Measurements from ENCODE around the gene DIP2C.
"Not testable (repeated sequence)": the region's sequence is repeated elsewhere in the genome, so short reads cannot be mapped to it uniquely, and the experiment has no call there.

DIP2C gene

DNA sequence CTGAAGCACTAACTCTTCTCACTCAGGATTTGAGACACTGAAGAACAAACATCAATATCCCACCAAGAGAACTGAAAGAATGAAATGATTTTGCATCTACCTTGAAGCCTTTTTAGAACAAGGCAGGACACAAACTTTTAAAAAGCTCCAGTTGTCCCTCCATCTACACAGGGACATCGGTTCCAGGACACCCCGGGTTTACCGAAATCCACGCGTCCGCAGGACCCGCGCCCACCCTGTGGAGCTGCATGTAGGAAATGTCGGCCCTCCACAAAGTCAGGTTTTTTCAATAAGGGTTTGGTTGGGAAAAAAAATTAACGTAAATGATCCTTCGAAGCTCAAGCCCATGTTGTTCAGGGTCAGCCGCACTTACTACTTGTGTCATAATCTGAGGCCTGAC lies 94.0 kb downstream of the DIP2C start:
- DNase-seq (ENCODE audit: low spot score), result no peak

DNA sequence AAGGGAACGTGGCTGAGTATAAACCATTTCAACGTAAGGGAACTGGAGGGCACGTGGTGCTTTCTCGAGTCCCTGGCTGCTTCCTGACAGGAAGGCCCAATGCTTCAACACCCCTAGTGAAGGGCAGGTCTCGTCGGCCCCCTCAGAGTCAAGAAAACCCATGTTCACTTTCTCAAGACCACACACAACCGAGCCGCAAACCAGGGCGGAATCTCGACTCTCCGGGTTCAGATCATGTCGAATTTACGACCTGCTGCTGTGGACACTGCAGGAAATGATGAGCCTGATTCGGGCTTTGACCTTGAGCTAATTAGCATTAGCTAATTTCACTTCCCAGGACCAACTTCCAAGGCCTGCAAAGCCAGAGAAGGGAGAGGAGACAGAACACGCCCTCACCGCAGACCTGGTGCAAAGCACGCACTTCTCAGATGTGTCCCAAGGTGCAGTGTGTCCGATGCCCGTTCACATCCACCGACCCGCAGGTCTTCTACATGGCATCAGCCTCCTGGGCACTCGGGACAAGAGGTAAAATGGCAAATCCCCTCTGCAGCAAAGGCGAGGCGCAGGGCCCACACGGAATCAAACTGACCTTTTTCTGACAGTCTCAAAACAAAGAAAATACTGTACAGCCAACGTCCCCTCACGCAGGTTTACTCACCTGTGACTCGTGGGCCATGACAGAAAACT lies 94.7 kb downstream of the DIP2C start:
- DNase-seq (ENCODE audit: low spot score), result no peak

DNA sequence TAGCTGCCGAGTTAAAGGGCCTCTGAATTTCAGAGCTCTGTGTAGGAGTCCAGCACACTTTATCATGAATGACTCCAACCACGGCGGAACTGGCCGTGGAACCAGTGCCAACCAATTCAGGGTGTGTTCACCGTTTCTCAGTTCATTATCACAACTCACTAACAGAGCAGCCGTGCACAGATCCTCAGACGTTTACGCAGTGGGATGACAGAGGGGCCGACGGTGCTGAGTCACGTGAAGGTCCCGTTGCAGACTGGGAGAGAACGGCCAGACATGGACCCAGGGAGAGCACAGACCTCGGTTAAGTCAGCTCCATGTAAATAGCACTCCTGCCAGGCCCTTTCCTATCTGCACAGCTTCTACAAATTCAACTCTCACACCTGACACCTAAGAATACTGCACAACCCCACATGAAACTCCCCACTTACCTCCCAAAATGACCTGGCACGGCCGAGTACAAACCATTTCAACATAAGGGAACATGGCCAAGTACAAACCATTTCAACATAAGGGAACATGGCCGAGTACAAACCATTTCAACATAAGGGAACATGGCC lies 95.5 kb downstream of the DIP2C start:
- no peak for DNase-seq (ENCODE audit: low spot score)

DNA sequence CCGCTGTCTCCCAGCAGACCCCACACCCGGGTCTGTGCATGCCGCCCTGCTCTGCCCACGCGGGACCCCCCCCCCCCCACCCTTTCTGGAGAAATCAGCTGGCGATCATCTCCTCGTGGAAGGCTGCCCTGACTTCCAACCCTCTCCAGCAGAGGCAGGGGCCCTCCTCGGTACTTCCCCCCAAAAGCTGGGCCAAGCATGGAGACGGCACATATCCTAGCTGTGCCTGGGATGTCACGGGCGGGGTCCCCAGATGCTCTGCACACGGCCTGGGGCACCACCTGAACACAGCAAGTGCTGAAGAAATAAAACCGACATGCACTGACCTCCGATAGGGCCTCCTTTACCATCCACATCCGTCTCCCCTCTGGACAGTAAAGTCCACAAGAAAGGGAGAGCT lies 96.0 kb downstream of the DIP2C start:
- DNase-seq (ENCODE audit: low spot score), result no peak

DNA sequence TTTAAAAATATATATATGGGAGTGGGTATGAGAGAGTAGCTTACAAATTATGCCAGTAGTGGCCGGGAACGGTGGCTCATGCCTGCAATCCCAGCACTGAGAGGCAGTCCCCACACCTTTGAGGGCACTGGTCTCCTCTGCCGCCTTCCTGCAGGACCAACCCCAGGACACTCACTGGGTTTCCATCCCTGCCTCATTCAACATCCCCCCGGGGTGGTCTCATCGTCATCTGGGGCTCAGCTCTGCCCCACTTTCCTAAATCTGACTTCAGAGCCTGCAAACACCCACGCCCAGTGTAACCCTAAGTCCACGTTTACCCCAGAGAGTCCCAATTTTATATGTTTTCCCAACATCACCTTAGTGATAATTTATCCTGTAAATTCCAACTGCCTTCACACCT lies 96.5 kb downstream of the DIP2C start:
- DNase-seq (ENCODE audit: low spot score), result no peak

DNA sequence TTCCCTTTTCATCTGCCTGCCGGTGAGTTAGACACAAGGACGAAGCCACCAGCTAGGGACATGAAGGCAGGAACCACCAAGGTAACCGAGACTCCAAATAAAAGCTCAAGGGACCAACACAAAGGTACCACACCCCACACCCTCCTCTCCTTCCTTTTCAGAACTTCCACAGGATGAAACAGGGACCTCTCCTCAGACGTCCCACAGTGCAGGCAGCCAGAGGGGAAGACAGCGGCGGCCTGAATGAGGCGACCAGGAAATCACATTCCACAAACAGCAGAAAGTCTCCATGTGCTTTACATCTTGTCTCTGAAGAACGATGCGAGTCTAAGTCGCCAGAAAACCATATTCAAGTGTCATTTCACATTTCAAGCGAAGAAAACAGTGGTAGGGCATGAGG lies 97.8 kb downstream of the DIP2C start:
- DNase-seq (ENCODE audit: low spot score), result no peak

DNA sequence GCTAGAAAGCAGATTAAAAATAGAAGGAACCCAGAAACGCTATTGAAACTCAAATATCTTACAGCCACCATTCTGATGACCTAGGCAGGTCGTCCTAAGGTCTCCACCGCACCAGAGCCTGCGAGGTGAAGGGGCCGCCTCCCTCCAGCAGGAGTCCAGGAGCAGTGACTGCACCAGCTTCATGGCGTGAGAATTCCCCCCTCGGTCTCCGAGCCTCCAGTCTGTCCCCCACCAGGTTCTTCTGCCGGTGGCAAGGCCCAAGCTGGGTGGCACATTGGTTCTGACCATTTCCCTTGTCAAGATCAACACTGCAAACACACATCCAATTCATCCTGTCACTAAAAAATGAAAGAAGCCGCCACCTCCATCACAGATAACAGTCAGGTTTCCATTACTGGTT lies 98.7 kb downstream of the DIP2C start:
- DNase-seq (ENCODE audit: low spot score), result no peak

DNA sequence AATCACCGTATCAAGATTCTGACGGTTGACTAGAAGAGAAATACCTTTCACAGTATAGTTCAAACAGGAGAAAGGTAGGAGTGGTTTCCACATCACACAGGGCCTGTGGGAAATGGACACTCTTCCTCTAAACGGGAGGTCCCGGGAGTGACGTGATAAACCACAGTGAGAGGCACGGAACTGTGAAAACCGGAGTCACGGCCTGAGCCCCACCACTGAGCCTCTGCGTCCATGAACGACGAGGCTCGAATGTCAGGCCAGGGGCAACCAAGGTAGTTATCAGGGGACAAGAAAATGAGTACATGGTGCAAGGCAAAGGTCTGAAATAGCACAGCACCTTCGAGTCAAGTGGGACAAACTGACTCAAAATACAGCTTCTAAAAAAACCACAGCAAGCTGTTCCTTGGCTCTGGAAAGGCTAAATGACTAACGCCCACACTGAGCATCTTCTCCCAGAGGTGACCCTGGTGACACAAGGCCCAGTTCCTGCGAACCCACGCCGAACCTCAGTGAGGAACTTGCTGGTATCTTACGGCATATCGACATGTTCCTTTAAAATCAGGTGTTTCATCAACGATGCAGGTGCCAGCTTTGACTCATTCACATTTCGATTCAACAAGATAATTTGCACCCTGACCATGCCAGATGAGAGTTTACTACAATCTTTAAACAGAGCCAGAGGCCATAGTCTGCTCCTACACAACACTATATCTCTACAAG lies 99.3 kb downstream of the DIP2C start:
- DNase-seq (ENCODE audit: low spot score), result no peak

DNA sequence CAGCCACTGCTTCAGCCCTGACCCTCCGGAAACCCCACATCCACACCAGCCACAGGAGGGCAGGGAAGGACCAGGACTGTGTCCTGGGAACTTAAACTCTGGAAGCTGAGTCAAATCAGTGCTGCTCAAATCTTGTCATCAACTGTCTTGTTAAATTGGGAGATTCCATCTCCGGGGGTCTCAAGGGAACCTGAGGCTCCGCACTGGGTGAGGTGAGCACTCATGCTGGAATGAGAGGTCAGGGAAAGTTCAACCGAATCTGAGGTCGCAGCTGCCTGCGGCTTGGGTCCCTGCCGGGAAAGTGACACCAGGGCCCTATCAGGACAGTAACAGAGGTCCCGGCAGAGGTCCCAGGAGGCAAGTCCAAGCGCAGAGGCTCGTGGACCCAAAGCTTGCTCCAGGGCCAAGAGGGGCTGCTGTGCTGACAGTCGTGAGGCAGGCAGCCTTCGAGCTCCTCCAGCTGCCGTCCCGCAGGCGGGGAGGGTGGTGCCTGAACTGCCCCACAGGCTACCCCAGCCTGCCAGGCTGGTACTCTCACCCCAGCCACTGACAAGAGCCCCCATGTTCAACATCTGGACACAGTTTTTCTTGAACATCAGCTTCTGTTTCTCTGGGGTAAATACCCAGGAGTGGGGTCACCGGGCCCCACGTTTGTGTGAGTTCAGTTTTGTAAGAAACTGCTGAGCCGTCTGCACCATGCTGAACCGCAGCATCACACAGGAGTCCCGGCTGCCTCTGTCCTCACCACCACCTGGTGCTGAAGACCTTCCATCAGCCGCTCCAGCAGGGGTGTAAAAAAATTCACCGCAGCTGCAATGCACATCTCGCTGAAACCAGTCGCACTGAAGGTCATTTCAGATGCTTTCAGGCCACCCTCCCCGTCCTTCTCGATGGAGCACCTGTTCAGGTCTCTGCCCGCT lies 101.0 kb downstream of the DIP2C start:
- no peak for DNase-seq (ENCODE audit: low spot score)

DNA sequence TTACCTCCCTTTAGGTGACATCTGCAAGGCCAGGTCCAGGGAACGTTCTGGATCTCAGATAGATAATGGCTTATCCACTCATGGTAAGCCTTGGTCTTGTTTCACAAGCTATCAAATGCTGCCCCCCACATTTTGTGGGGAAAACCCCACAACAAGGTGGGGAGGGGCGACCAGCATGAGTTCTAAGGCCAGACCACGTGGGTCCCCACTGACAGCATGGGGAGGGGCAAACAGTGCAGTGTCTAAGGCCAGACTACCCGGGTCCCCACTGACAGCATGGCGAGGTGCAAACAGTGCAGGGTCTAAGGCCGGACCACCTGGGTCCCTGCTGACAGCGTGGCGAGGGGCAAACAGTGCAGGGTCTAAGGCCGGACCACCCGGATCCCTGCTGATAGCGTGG lies 102.8 kb downstream of the DIP2C start:
- DNase-seq (ENCODE audit: low spot score), result no peak

DNA sequence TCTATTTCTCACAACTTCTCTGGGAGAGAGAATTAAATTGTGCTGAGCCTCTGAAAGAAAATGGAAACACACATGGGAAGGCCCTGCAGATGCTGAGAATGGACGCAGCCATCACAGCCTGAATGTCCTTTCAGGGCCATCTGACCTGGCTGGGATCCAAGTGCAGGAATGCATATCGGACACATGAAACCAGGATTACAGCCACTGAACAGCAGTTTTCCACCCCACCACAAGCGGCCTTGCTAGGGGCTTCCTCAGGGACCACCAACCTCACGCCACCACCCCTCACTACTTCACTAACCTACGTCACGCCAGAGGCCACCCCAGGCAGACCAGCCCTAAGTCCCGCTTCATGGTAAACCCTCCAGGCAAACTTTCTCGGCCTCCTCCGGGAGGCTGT lies 103.3 kb downstream of the DIP2C start:
- DNase-seq (ENCODE audit: low spot score), result no peak

DNA sequence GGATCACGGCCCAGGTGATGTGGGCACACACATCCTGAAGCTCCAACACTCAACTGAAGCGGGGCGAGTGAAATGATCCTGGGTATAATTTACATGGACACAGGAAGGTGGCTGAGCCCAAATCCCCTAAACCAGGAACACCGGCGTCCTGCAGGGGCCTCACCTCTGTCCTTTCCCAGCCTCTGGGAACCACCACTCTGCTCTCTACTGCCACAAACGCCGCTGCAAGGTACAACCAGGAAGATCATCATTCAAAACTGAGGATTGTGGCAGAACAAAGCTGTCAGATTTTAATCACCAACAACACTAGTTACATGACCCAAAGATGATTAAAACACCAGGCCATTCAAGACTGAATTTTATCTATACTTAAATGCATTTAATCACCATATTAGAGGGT lies 104.0 kb downstream of the DIP2C start:
- DNase-seq (ENCODE audit: low spot score), result no peak

DNA sequence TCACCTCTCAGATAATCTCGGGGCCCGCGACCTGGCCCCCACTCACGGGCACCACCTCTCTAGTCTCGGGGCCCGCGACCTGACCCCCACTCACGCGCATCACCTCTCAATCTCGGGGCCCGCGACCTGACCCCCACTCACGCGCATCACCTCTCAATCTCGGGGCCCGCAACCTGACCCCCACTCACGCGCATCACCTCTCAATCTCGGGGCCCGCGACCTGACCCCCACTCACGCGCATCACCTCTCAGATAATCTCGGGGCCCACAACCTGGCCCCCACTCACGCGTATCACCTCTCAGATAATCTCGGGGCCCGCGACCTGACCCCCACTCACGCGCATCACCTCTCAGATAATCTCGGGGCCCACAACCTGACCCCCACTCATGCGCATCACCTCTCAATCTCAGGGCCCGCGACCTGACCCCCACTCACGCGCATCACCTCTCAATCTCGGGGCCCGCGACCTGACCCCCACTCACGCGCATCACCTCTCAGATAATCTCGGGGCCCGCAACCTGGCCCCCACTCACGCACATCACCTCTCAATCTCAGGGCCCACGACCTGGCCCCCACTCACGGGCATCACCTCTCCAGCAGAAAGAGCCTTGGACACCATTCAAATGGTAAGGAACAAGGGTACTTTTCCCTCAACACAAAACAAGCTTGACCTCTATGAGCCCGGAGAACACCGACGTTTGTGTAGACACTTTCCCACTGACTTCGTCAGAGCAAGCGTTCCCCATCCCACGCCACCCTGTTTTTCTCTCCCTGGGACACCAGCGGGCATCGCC lies 104.8 kb downstream of the DIP2C start:
- not testable (repeated sequence) for DNase-seq (ENCODE audit: low spot score)

DNA sequence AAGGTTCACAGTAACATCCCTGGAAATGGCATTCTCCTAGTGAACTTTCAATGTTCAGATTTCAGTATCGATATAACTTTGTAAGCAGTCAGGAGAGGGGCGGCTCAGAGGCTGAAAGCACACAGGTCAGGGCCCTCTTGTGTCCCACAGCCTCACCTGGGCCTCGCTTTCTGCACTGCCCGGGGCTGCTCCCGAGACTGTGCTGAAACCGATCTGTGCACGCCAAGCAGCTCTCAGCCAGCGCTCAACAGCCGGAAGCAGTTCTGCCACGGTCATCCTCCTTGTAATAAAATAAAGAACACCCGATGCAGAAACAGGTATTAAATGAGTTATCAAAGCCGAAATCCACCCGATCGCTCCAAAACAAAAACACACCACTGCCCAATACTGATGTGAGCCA lies 106.0 kb downstream of the DIP2C start:
- no peak for DNase-seq (ENCODE audit: low spot score)

DNA sequence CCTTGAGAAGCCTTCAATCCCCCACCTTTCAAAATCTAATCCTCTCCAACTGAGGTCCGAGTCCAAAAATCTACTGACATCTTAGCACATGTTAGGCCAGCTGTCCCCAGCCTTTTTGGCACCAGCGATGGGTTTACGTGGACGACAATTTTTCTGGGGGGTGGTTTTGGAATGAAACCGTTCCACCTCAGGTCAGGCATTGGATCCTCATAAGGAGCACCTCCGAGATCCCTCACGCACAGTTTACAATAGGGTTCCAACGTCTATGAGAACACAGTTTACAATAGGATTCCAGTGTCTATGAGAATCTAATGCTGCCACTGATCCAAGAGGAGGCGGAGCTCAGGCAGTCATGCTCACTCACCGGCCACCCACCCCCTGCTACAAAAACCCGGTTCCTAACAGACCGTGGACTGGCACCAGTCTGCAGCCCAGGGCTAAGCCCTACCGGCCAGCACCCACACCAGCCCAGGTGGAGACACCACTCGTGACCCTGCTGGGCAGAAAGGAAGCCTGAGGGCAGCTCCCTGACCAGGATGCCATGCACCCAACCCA lies 107.6 kb downstream of the DIP2C start:
- DNase-seq (ENCODE audit: low spot score), result no peak

DNA sequence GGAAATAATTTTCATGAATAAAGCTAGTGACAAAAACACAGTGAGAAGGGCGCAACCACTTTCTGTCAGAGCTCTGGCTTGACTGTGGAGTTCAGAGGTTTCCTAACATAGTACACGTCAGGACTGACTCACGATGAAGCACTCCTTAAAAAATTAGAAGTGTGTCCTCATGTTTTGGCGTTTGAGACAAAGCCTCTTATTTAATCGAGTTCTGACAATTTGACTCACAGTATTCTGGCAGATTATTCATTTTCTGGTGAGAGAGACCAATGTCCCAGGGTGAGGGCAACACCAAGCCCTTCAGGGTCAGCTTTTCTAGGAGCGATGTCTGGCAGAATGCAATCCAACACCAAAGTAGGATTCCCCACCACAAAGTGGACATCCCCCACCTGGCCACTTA lies 108.7 kb downstream of the DIP2C start:
- no peak for DNase-seq (ENCODE audit: low spot score)

DNA sequence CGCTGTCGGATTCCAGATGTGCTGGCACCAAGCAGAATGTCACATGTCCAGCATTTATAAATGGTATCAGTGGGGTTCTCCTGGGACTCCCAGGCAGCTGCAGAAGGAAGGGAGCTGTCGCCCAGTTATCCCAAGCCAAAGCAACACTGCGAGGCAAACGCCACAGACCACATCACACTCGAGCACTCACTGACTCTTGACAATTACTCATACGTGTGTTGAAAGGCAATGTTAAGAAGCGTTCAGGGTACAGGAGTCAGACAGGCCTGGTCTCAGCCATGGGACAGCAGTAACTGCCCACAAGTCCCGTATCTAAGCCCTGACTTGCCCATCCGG lies 113.4 kb downstream of the DIP2C start:
- DNase-seq (ENCODE audit: low spot score), result no peak

DNA sequence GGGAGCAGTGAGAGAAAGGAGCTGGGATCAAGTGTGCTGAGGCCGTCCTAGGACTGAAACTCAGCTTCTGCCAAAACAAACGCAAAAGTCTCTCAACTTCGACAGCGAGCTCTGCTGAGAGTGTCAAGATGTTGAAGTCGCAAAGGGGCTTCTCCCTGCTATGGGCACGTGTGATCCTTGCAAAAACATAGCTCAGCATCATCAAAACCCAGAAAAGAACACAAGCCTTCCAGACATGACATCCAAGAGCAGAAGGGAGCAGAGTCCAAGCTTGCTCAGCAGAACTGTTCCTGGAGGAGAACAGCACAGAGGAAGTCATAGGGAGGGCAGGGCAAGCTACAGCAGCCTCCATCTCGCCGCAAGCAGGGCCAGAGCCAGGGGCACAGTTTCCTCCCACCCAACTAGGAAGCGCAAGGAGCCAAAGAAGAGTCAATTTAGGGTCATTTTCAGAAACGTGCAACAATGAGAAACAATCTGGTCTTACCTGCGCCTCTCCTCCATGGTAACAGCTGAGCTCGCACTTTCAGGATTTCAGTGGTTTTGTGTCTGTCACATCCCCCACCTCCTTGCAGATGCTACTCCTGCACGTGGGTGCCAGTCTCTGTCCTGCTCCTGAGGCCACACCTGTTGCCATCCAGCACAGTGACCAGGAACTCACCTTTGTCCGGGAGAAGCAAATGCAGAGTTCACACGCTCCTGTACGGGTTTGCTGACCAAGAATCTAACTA lies 113.9 kb downstream of the DIP2C start:
- DNase-seq (ENCODE audit: low spot score), result no peak

DNA sequence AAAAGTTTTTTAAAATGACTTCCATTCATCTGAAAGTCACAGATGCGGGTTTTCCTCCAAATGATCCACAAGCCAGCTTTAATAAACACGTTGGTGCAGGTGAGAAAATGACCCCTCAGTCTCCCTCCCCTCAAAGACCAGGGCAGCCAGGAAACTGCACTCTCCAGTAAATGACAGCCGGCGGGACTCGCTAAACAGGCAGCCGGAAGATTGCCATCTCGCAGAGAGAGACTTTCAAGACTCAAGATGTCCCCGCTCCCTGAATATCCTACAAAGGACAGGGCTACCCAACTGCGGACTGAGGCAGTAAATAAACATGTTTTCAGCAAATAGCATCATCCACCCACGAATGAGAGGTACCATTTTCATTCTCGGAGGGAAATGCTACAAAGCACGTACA lies 116.8 kb downstream of the DIP2C start:
- DNase-seq (ENCODE audit: low spot score), result no peak

DNA sequence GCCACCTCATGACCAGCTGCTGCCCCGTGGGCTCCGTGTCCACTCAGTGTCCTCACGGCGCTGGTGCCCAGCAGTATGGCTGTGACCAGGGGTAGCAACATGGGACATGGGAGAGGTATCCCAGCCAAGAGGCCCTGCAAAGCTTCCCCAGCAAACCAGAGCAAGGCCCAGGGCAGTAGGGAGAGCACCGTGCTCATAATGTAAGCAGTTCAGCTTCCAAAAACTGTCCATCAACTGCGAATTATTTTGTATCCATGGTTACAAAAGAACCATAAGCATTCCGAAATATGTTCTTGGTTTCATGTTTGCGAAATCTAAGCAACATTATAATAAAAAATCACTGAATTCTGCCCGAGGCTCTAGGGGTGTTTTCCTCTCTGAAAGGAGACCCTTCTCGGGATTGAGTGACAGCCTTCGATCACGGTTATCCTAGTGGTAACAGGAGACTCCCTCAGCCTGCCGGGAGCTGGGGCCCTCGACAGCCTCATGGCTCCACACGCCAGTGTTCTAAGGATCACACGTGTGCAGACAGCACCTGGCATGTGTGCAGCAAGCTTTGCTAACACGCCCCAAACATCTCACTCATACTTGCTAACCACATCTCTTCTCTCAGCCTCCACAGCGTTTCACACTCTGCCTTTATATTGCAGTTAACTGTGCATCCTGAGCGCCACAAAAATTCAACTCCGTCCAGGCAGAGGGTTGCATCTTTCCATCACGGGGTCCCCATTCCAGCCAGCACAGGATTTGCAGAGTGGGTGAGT lies 117.6 kb downstream of the DIP2C start:
- no peak for DNase-seq (ENCODE audit: low spot score)
